ENCODE results near the gene SPRYD4. TPM values are rescaled to one million over a fixed set of nuclear protein-coding genes. Genes with fewer than 3 reads are reported as not detected.

The SPRYD4 gene
- total RNA-seq, 1 donor from 2014 or later = 3.6 TPM

DNA sequence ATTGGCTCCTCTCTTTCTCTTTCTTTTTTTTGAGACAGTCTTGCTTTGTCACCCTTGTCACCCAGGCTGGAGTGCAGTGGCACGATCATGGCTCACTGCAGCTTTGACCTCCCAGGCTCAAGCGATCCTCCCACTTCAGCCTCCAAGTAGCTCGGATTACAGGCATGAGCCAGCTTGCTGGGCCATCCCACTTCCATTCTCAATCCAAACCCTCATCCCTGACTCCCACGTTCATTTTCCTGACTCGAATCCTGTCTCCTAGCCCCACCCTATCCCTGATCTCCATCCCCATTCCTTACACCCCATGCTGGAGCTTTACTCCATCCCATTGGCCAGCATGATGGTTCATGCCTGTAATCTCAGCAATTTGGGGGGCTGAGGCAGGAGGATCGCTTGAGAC lies 7.8 kb downstream of the SPRYD4 start:
- Histone ChIP-seq H3K9me3 (replicated peaks) (no peaks in the 10 kb centered on the region), H3K4me1 (peaks cover 11% of the 10 kb centered on the region), H3K36me3 (no peaks in the 10 kb centered on the region), H3K4me3 (no peak overlapping the region), H3K27me3 (ENCODE audit: low read depth) (no peaks in the 10 kb centered on the region), H3K27ac (replicated peaks) (no peak overlapping the region)
- TF ChIP-seq, protein P1, sequence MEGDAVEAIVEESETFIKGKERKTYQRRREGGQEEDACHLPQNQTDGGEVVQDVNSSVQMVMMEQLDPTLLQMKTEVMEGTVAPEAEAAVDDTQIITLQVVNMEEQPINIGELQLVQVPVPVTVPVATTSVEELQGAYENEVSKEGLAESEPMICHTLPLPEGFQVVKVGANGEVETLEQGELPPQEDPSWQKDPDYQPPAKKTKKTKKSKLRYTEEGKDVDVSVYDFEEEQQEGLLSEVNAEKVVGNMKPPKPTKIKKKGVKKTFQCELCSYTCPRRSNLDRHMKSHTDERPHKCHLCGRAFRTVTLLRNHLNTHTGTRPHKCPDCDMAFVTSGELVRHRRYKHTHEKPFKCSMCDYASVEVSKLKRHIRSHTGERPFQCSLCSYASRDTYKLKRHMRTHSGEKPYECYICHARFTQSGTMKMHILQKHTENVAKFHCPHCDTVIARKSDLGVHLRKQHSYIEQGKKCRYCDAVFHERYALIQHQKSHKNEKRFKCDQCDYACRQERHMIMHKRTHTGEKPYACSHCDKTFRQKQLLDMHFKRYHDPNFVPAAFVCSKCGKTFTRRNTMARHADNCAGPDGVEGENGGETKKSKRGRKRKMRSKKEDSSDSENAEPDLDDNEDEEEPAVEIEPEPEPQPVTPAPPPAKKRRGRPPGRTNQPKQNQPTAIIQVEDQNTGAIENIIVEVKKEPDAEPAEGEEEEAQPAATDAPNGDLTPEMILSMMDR (IDR thresholded peaks at IDR 0.05; ENCODE audit: borderline replicate concordance) = no peak
- intact Hi-C loops (cut with micrococcal nuclease) = no loop called here
- DNase-seq = no peak

DNA sequence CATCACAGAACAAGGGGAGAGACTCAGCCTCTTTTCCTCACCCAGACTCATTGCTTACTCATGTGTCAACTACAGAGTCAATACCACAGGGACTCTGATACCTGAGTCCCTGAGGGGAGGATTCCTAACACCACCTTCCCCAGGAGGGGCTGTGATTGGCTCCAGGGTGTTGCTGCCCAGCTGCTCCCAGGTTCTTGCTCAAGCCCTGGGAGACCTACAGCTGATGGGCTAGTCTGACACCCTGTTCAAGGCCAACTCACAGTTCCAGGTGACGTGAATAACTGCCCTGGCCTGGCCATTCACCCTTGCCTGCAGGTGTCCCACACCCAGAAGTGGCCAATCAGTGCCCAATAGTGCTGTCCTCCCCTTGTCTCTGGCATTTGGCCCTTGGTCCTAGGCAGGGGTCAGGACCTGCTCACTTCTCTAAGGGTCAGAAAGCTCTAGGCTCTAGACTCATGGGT lies 8.6 kb downstream of the SPRYD4 start:
- intact Hi-C loops (cut with micrococcal nuclease) = no loop called here
- peaks cover 11% of the 10 kb centered on the region for H3K4me1 ChIP-seq

DNA sequence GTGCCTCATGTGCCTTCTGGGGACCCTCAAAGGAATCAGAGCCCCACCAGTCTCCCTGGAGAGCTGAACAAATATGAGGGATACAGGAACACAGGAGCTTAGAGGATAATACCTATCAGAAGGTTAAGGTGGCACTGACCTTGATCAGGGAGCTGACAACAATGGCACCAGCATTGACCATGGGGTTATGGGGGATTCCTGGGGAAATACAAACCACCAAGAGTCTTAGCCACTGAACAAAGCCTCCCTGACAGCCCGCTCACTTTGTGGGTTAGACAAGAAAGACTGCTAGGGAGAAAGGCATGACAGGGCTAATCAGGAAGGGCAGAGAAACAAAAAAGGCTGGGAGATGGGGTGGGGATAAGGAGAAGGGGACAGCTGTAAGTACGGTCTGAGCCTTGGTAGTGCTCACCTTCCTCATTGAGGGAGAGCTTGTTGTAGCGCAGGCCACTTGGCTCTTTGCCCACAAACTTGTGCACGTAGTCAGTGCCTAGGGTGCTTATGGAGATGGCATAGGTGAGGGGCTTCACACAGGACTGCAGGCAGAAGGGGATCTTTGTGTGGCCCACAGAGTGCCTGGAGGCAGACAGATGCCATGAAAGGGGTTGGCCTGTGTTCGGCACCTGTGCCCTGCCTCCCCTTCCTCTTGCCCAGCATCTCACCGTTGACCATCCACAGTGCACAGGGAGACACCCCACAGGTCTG lies 9.3 kb downstream of the SPRYD4 start:
- H3K9me3 ChIP-seq (replicated peaks) = no peaks in the 10 kb centered on the region
- no peak overlapping the region for H3K4me3 ChIP-seq
- TF ChIP-seq, protein P1 (IDR thresholded peaks at IDR 0.05; ENCODE audit: borderline replicate concordance) = no peak
- H3K27ac ChIP-seq (replicated peaks) = no peak overlapping the region
- no peaks in the 10 kb centered on the region for H3K27me3 ChIP-seq (ENCODE audit: low read depth)
- peaks cover 11% of the 10 kb centered on the region for H3K4me1 ChIP-seq
- H3K36me3 ChIP-seq = no peaks in the 10 kb centered on the region
- no peak for DNase-seq
- intact Hi-C loops (cut with micrococcal nuclease) = no loop called here

More for the DNA sequence above, 8.6 kb downstream of the SPRYD4 start:
- TF ChIP-seq, protein P1 (IDR thresholded peaks at IDR 0.05; ENCODE audit: borderline replicate concordance) = no peak
- Histone ChIP-seq H3K36me3 (no peaks in the 10 kb centered on the region), H3K9me3 (replicated peaks) (no peaks in the 10 kb centered on the region), H3K27ac (replicated peaks) (no peak overlapping the region), H3K4me3 (no peak overlapping the region), H3K27me3 (ENCODE audit: low read depth) (no peaks in the 10 kb centered on the region)
- DNase-seq = no peak

DNA sequence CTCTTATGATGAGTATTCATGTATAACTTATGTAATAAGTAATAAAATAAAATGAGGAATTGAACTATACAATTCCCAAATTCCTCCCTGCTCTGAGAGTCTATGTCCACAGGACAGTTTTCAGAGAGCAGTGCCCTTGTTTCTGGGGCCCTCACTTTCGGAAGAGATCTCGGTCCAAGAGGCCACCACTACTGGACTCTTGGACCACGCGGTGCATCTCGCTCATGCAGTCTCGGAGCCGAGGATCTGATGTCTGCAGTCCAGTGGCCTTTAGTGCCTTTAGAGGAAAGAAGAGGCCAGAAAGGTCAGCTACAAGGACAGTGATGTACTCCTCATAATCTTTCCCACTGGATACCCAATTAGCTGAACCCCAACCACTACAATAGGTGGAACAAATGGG lies 11.2 kb downstream of the SPRYD4 start:
- Histone ChIP-seq H3K4me3 (no peak overlapping the region), H3K4me1 (peaks cover 5% of the 10 kb centered on the region), H3K27ac (replicated peaks) (no peak overlapping the region), H3K36me3 (no peaks in the 10 kb centered on the region), H3K9me3 (replicated peaks) (no peaks in the 10 kb centered on the region), H3K27me3 (ENCODE audit: low read depth) (no peaks in the 10 kb centered on the region)
- DNase-seq = no peak
- intact Hi-C loops (cut with micrococcal nuclease) = no loop called here
- TF ChIP-seq, protein P1 (IDR thresholded peaks at IDR 0.05; ENCODE audit: borderline replicate concordance) = no peak

DNA sequence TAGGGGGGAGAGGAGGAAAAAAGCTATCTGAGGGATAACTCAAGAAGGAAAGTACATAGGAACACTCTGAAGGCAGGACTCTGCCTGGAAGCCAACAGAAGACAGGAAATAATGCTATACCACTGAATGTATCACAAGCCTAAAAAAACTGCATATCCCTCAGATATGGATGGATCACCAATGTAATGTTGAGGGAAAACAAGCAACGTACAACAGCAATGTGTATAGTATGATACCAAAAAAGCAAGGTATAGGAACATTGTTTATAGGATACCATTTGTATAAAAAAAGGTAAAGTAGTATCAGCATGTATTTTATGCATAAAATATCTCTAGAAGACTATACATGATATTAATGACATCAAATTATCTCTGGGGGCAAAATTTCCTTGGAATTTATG lies 16.2 kb downstream of the SPRYD4 start:
- Histone ChIP-seq H3K4me1 (peaks cover 20% of the 10 kb centered on the region), H3K36me3 (no peaks in the 10 kb centered on the region), H3K27ac (replicated peaks) (no peak overlapping the region), H3K9me3 (replicated peaks) (peaks cover 3% of the 10 kb centered on the region), H3K27me3 (ENCODE audit: low read depth) (no peaks in the 10 kb centered on the region), H3K4me3 (no peak overlapping the region)
- intact Hi-C loops (cut with micrococcal nuclease) = no loop called here
- DNase-seq = no peak
- TF ChIP-seq, protein P1 (IDR thresholded peaks at IDR 0.05; ENCODE audit: borderline replicate concordance) = no peak

All from left ventricle myocardium inferior (tissue), 1 donor.